Mesendoderm (in vitro differentiated cells): ENCODE results near the gene COG3.

Experiments
- DNase-seq: peaks from one replicate; pipeline ENCODE4 v3.0.0; 2013
- H2AK5ac ChIP-seq: 2 replicates; pipeline ENCODE4 v1.6.1; 2013; ENCODE audit warnings: low read length, inconsistent platforms
- H2BK120ac ChIP-seq: 2 replicates; pipeline ENCODE4 v1.6.1; 2013; ENCODE audit warnings: low read depth, mild to moderate bottlenecking, low read length, moderate library complexity, mixed read lengths
- H2BK15ac ChIP-seq: replicated peaks from 2 replicates; pipeline ENCODE4 v1.6.1; 2013; ENCODE audit warnings: low read depth, mild to moderate bottlenecking, moderate library complexity
- H2BK5ac ChIP-seq: 2 replicates; pipeline ENCODE4 v1.6.1; 2013; ENCODE audit warnings: low read length, inconsistent platforms
- H3K18ac ChIP-seq: 2 replicates; pipeline ENCODE4 v1.6.1; 2013; ENCODE audit warnings: mild to moderate bottlenecking, low read length, mixed read lengths
- H3K23ac ChIP-seq: one replicate; pipeline ENCODE4 v1.6.1; 2013; ENCODE audit warnings: low read length
- H3K27ac ChIP-seq: 2 replicates; pipeline ENCODE4 v1.5.1; 2013; ENCODE audit warnings: low read depth, mild to moderate bottlenecking, inconsistent platforms, low read length, moderate library complexity
- H3K27me3 ChIP-seq: 2 replicates; pipeline ENCODE4 v1.6.1; 2013; ENCODE audit warnings: low read length, control low read depth, mild to moderate bottlenecking, inconsistent platforms; ENCODE audit not compliant: insufficient read depth, poor library complexity
- H3K36me3 ChIP-seq: 2 replicates; pipeline ENCODE4 v1.6.1; 2013; ENCODE audit warnings: low read length, inconsistent platforms; ENCODE audit not compliant: control insufficient read depth, insufficient read depth
- H3K4ac ChIP-seq: one replicate; pipeline ENCODE4 v1.6.1; 2013; ENCODE audit warnings: low read depth, mild to moderate bottlenecking, low read length, moderate library complexity
- H3K4me1 ChIP-seq: 2 replicates; pipeline ENCODE4 v1.6.1; 2013; ENCODE audit warnings: low read depth, low read length, inconsistent platforms; ENCODE audit not compliant: control insufficient read depth
- H3K4me2 ChIP-seq: 2 replicates; pipeline ENCODE4 v1.6.1; 2013; ENCODE audit warnings: low read length
- H3K4me3 ChIP-seq: 2 replicates; pipeline ENCODE4 v1.5.1; 2013; ENCODE audit warnings: mild to moderate bottlenecking, low read length
- H3K56ac ChIP-seq: one replicate; pipeline ENCODE4 v1.6.1; 2013; ENCODE audit warnings: low read length
- H3K79me1 ChIP-seq: 2 replicates; pipeline ENCODE4 v1.6.1; 2013; ENCODE audit warnings: low read length, inconsistent platforms
- H3K79me2 ChIP-seq: 2 replicates; pipeline ENCODE4 v1.6.1; 2013; ENCODE audit warnings: mild to moderate bottlenecking, low read length; ENCODE audit not compliant: control insufficient read depth, insufficient read depth
- H3K9ac ChIP-seq: 2 replicates; pipeline ENCODE4 v1.6.1; 2013; ENCODE audit warnings: low read length, inconsistent platforms
- H4K5ac ChIP-seq: one replicate; pipeline ENCODE4 v1.6.1; 2013; ENCODE audit warnings: low read length
- H4K8ac ChIP-seq: one replicate; pipeline ENCODE4 v1.6.1; 2013; ENCODE audit warnings: low read depth, mild to moderate bottlenecking, control low read depth, low read length, moderate library complexity
- WGBS: extraction: QIAGEN DNeasy Blood & Tissue Kit; methylation state at CpG from one replicate; pipeline ENCODE4 v1.1.7; 2013; ENCODE audit warnings: low lambda C conversion rate, missing lambda C conversion rate; ENCODE audit not compliant: insufficient coverage; ENCODE audit errors: extremely low coverage; 5-methylcytosine and 5-hydroxymethylcytosine counted together

COG3 gene

GRCh38 chr13:45500492-45501174 lies 35.9 kb downstream of the COG3 start:
- no peak overlapping the region for H4K5ac ChIP-seq
- H2BK120ac ChIP-seq, result no peak overlapping the region
- H3K79me2 ChIP-seq, result no peaks in the 10 kb centered on the region
- no peaks in the 10 kb centered on the region for H3K4me1 ChIP-seq
- H2AK5ac ChIP-seq, result no peak overlapping the region
- no peak overlapping the region for H3K56ac ChIP-seq
- H3K23ac ChIP-seq, result no peak overlapping the region
- H3K27ac ChIP-seq, result no peak overlapping the region
- no peaks in the 10 kb centered on the region for H3K79me1 ChIP-seq
- H3K4me3 ChIP-seq, result no peak overlapping the region
- peaks cover 9% of the 10 kb centered on the region for H3K36me3 ChIP-seq
- WGBS, result no CpG with 5 or more reads among the region's 4 CpGs
- H3K18ac ChIP-seq, result no peak overlapping the region
- no peak overlapping the region for H3K9ac ChIP-seq
- H2BK5ac ChIP-seq, result no peak overlapping the region
- H3K4me2 ChIP-seq, result no peak overlapping the region
- no peak overlapping the region for H2BK15ac ChIP-seq
- H3K27me3 ChIP-seq, result no peaks in the 10 kb centered on the region
- peak; percentile 35 for DNase-seq
- H3K4ac ChIP-seq, result no peak overlapping the region
- no peak overlapping the region for H4K8ac ChIP-seq

GRCh38 chr13:45501175-45501526 lies 36.4 kb downstream of the COG3 start:
- Histone ChIP-seq H2AK5ac (no peak overlapping the region), H3K4me1 (no peaks in the 10 kb centered on the region), H3K23ac (no peak overlapping the region), H2BK5ac (no peak overlapping the region), H3K27ac (no peak overlapping the region), H2BK120ac (no peak overlapping the region), H4K8ac (no peak overlapping the region), H3K27me3 (no peaks in the 10 kb centered on the region), H3K79me2 (no peaks in the 10 kb centered on the region), H3K18ac (no peak overlapping the region), H4K5ac (no peak overlapping the region), H2BK15ac (no peak overlapping the region), H3K4ac (no peak overlapping the region), H3K36me3 (peaks cover 7% of the 10 kb centered on the region), H3K9ac (no peak overlapping the region), H3K4me2 (no peak overlapping the region), H3K56ac (no peak overlapping the region), H3K79me1 (no peaks in the 10 kb centered on the region), H3K4me3 (no peak overlapping the region)
- no CpG with 5 or more reads among the region's 1 CpG for WGBS
- DNase-seq, result no peak

- H3K79me2 ChIP-seq, result no peaks in the 10 kb centered on the region
- no peak overlapping the region for H3K4me3 ChIP-seq
- H2BK15ac ChIP-seq, result no peak overlapping the region
- H3K4me2 ChIP-seq, result no peak overlapping the region
- no peak overlapping the region for H3K27ac ChIP-seq
- H3K4me1 ChIP-seq, result no peaks in the 10 kb centered on the region
- H4K8ac ChIP-seq, result no peak overlapping the region
- H3K36me3 ChIP-seq, result peaks cover 7% of the 10 kb centered on the region
- no peak overlapping the region for H3K9ac ChIP-seq
- no peak overlapping the region for H2BK120ac ChIP-seq
- H3K4ac ChIP-seq, result no peak overlapping the region
- no peak overlapping the region for H3K23ac ChIP-seq
- no peaks in the 10 kb centered on the region for H3K27me3 ChIP-seq
- H3K18ac ChIP-seq, result no peak overlapping the region
- DNase-seq, result no peak
- H2AK5ac ChIP-seq, result no peak overlapping the region
- H4K5ac ChIP-seq, result no peak overlapping the region
- no peak overlapping the region for H2BK5ac ChIP-seq
- H3K79me1 ChIP-seq, result no peaks in the 10 kb centered on the region
- no peak overlapping the region for H3K56ac ChIP-seq
These were observed 38.9 kb downstream of the COG3 start for GRCh38 chr13:45503658-45504057.

DNA sequence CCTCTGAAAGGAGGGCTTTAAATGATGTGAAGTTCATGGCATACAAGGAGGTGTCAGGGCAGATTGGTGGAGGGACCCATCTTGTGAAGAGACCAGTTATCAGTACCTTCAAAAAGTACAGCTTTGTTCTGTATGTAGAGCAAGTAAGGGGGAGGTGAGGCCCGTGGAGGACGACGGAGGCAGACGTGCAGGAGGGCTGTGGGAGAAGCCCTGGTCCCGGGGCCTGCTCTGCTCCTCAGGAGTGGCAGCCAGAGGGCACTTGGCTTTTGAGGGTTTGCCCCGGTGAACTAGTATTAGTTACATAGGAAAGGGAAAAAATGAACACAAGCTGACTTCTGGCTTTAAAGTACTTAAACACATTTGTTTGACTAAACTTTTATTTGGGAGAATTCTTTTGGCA lies 42.1 kb downstream of the COG3 start:
- Histone ChIP-seq H3K18ac (no peak overlapping the region), H4K5ac (no peak overlapping the region), H3K9ac (no peak overlapping the region), H3K4me2 (no peak overlapping the region), H4K8ac (no peak overlapping the region), H3K56ac (no peak overlapping the region), H2AK5ac (no peak overlapping the region), H3K4ac (no peak overlapping the region), H3K23ac (no peak overlapping the region), H3K79me2 (no peaks in the 10 kb centered on the region), H2BK15ac (no peak overlapping the region), H2BK5ac (no peak overlapping the region), H3K27me3 (no peaks in the 10 kb centered on the region), H2BK120ac (no peak overlapping the region), H3K4me1 (no peaks in the 10 kb centered on the region), H3K4me3 (no peak overlapping the region), H3K36me3 (peaks cover 7% of the 10 kb centered on the region), H3K79me1 (no peaks in the 10 kb centered on the region), H3K27ac (no peak overlapping the region)
- DNase-seq, result no peak
- no CpG with 5 or more reads among the region's 6 CpGs for WGBS

- no peak overlapping the region for H3K4me2 ChIP-seq
- H3K4ac ChIP-seq, result no peak overlapping the region
- no peak overlapping the region for H3K23ac ChIP-seq
- no peaks in the 10 kb centered on the region for H3K4me1 ChIP-seq
- H2BK120ac ChIP-seq, result no peak overlapping the region
- no peak overlapping the region for H3K27ac ChIP-seq
- H3K27me3 ChIP-seq, result no peaks in the 10 kb centered on the region
- no peaks in the 10 kb centered on the region for H3K79me2 ChIP-seq
- no peak for DNase-seq
- H3K56ac ChIP-seq, result no peak overlapping the region
- no peak overlapping the region for H3K4me3 ChIP-seq
- H2BK5ac ChIP-seq, result no peak overlapping the region
- H2AK5ac ChIP-seq, result no peak overlapping the region
- H3K36me3 ChIP-seq, result peaks cover 2% of the 10 kb centered on the region
- H4K5ac ChIP-seq, result no peak overlapping the region
- H2BK15ac ChIP-seq, result no peak overlapping the region
- no peak overlapping the region for H3K18ac ChIP-seq
- no peak overlapping the region for H4K8ac ChIP-seq
- no peaks in the 10 kb centered on the region for H3K79me1 ChIP-seq
- no peak overlapping the region for H3K9ac ChIP-seq
- no CpG with 5 or more reads among the region's 7 CpGs for WGBS
These were observed 44.0 kb downstream of the COG3 start for GRCh38 chr13:45508776-45509175.

DNA sequence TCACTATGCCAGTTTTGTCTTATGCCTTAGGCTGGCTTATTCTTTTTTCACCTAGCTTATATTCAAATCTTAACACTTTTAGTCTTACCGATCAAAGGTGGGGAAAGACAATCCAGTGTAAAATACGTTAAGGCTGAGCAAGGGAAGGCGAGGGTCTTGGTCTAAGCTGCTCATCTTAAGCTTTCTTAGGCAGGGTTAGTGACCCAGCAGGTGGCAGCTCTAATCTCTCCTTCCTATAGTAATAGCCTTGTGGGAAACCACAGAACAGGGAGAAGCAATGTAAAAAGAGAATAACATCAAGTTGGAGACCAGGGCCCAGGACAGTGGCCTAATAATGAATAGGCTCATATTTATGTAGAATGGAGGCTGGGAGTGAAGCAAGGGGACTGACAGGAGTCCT lies 45.9 kb downstream of the COG3 start:
- H3K18ac ChIP-seq, result no peak overlapping the region
- no peaks in the 10 kb centered on the region for H3K4me1 ChIP-seq
- H2BK120ac ChIP-seq, result no peak overlapping the region
- no peak overlapping the region for H2BK5ac ChIP-seq
- no peak overlapping the region for H4K8ac ChIP-seq
- no peak overlapping the region for H3K4me3 ChIP-seq
- H3K4me2 ChIP-seq, result no peak overlapping the region
- no peak overlapping the region for H2BK15ac ChIP-seq
- H3K56ac ChIP-seq, result no peak overlapping the region
- H3K36me3 ChIP-seq, result no peaks in the 10 kb centered on the region
- no peaks in the 10 kb centered on the region for H3K27me3 ChIP-seq
- no CpG with 5 or more reads among the region's 3 CpGs for WGBS
- H3K27ac ChIP-seq, result no peak overlapping the region
- DNase-seq, result peak; percentile 70
- H3K9ac ChIP-seq, result no peak overlapping the region
- no peaks in the 10 kb centered on the region for H3K79me2 ChIP-seq
- no peak overlapping the region for H3K4ac ChIP-seq
- H3K79me1 ChIP-seq, result no peaks in the 10 kb centered on the region
- H4K5ac ChIP-seq, result no peak overlapping the region
- H2AK5ac ChIP-seq, result no peak overlapping the region
- no peak overlapping the region for H3K23ac ChIP-seq
